A549 (cell line): ENCODE data around the gene MRPS31. TPM values are rescaled to one million over a fixed set of nuclear protein-coding genes. Genes with fewer than 3 reads are reported as not detected.

ENCODE experiments used
- ATAC-seq, 2 experiments: fragments of 200-7000 bp in 1 of 2; fragments of >200 bp in 1 of 2; cut with Nextera tagmentation in 1 of 2; cut with Tn5 transposase in 1 of 2; 3 replicates each; pipeline versions ENCODE4 v1.8.0 to v1.9.1; 2018 to 2020; ENCODE audit warnings: mild to moderate bottlenecking in 1 of 2, moderate library complexity in 1 of 2
- CTCF ChIA-PET: fragments of 300-600 bp; sonication (Branson Sonifier 250); formaldehyde crosslinking; extraction: SDS; loops from one replicate; lab custom pipeline; 2021; ENCODE audit warnings: antibody characterized with exemption, inconsistent platforms; lab: Yijun Ruan, JAX
- POLR2A ChIA-PET: fragments of 350-600 bp; formaldehyde crosslinking; extraction: SDS; loops from one replicate; lab custom pipeline; 2021; ENCODE audit warnings: antibody characterized with exemption, inconsistent platforms; lab: Yijun Ruan, JAX
- DNase-seq, 2 experiments: peaks; one replicate each; pipeline versions ENCODE4 v3.0.0 to v3.0.0-alpha.2; 2011 to 2016; ENCODE audit warnings: low read depth in 1 of 2, low spot score in 1 of 2
- FAIRE-seq: peaks from 2 replicates; lab custom pipeline; 2011; peaks lifted over from hg19 to GRCh38; lab: Jason Lieb, UNC
- H3K27ac ChIP-seq, 2 experiments: fragments of >200 bp; sonication (Bioruptor Twin); formaldehyde crosslinking; 3 replicates each; pipeline ENCODE4 v1.5.1; 2016 to 2017
- H3K4me1 ChIP-seq: fragments of >200 bp; sonication (Bioruptor Twin); formaldehyde crosslinking; 3 replicates; pipeline ENCODE4 v1.6.1; 2016
- H3K4me2 ChIP-seq: fragments of >200 bp; sonication (Bioruptor Twin); formaldehyde crosslinking; 3 replicates; pipeline ENCODE4 v1.6.1; 2016
- H3K4me3 ChIP-seq: fragments of >200 bp; sonication (Bioruptor Twin); formaldehyde crosslinking; 3 replicates; pipeline ENCODE4 v1.5.1; 2016
- H3K9me3 ChIP-seq: fragments of >200 bp; sonication (Bioruptor Twin); formaldehyde crosslinking; 3 replicates; pipeline ENCODE4 v1.6.1; 2016
- CHD4 ChIP-seq: fragments of 200-600 bp; sonication (generic); IDR thresholded peaks from 2 replicates; pipeline ENCODE4 v1.6.1; 2016; ENCODE audit warnings: antibody characterized with exemption, mild to moderate bottlenecking, borderline replicate concordance
- EHF ChIP-seq: fragments of 250-450 bp; sonication (Bioruptor Pico); IDR thresholded peaks from 2 replicates; pipeline ENCODE4 v1.5.0; 2020; ENCODE audit warnings: mild to moderate bottlenecking
- EHMT2 ChIP-seq: fragments of 200-600 bp; sonication (generic); IDR thresholded peaks from 2 replicates; pipeline ENCODE4 v1.6.1; 2016; ENCODE audit warnings: antibody characterized with exemption, low read depth, mild to moderate bottlenecking, moderate library complexity
- FOSB ChIP-seq: fragments of 250-450 bp; sonication (Bioruptor Pico); IDR thresholded peaks from 2 replicates; pipeline ENCODE4 v1.5.0; 2020; ENCODE audit warnings: mild to moderate bottlenecking, moderate library complexity
- FOSL2 ChIP-seq, 2 experiments: fragments of 450-650 bp in 1 of 2; fragments of >200 bp in 1 of 2; sonication (Bioruptor Twin) in 1 of 2; formaldehyde crosslinking; IDR thresholded peaks; 2 replicates each; pipeline versions ENCODE4 v1.5.0 to v1.6.1; 2016 to 2020; ENCODE audit warnings: mild to moderate bottlenecking in 1 of 2, moderate library complexity in 1 of 2
- FOXS1 ChIP-seq: fragments of 250-450 bp; sonication (Bioruptor Pico); IDR thresholded peaks from 2 replicates; pipeline ENCODE4 v1.5.0; 2020; ENCODE audit warnings: mild to moderate bottlenecking, moderate library complexity
- HDAC2 ChIP-seq: fragments of 200-600 bp; sonication (generic); IDR thresholded peaks from 2 replicates; pipeline ENCODE4 v1.6.1; 2016
- HOXA7 ChIP-seq: fragments of 250-450 bp; sonication (Bioruptor Pico); IDR thresholded peaks from 2 replicates; pipeline ENCODE4 v1.5.0; 2020; ENCODE audit warnings: mild to moderate bottlenecking, moderate library complexity
- JUN ChIP-seq, 2 experiments: fragments of >200 bp; sonication (Bioruptor Twin); formaldehyde crosslinking; IDR thresholded peaks; 2 replicates in 1 of 2; 3 replicates in 1 of 2; pipeline ENCODE4 v1.6.1; 2016 to 2017
- KDM1A ChIP-seq: fragments of 200-600 bp; sonication (generic); IDR thresholded peaks from 2 replicates; pipeline ENCODE4 v1.6.1; 2016; ENCODE audit warnings: low read depth, mild to moderate bottlenecking
- MAFK ChIP-seq: fragments of 450-650 bp; IDR thresholded peaks from 2 replicates; pipeline ENCODE4 v1.6.1; 2014; ENCODE audit not compliant: partially characterized antibody
- MAZ ChIP-seq: fragments of 150-350 bp; IDR thresholded peaks from 2 replicates; pipeline ENCODE4 v1.6.1; 2014; ENCODE audit warnings: antibody characterized with exemption, low read depth, low read length, borderline replicate concordance
- MYC ChIP-seq: IDR thresholded peaks from 2 replicates; pipeline ENCODE4 v1.6.1; 2012; ENCODE audit warnings: mild to moderate bottlenecking, inconsistent platforms, low read length, improper control_type of control experiment, borderline replicate concordance
- NFE2L2 ChIP-seq: fragments of 150-350 bp; conservative IDR thresholded peaks from 2 replicates; pipeline ENCODE4 v1.6.1; 2014; ENCODE audit warnings: low read length
- NPAS2 ChIP-seq: fragments of 250-450 bp; sonication (Bioruptor Pico); IDR thresholded peaks from 2 replicates; pipeline ENCODE4 v1.8.0; 2022; ENCODE audit warnings: mild to moderate bottlenecking, moderate library complexity, borderline replicate concordance
- POLR2AphosphoS2 ChIP-seq: conservative IDR thresholded peaks from 2 replicates; pipeline ENCODE4 v1.6.1; 2012; ENCODE audit warnings: low read length, improper control_type of control experiment, inconsistent platforms
- TFCP2L1 ChIP-seq: fragments of 250-450 bp; sonication (Bioruptor Pico); IDR thresholded peaks from 2 replicates; pipeline ENCODE4 v1.5.0; 2021; ENCODE audit warnings: mild to moderate bottlenecking
- WGBS: methylation state at CpG from one replicate; pipeline ENCODE4 v1.1.6; 2017; ENCODE audit errors: missing lambda C conversion rate; 5-methylcytosine and 5-hydroxymethylcytosine counted together
- polyA plus RNA-seq, 4 experiments: library from polyadenylated mRNA; depleted of rRNA in 3 of 4; stranded (reverse); fragments of >200 nt; fragmentation: RNase III in 1 of 4; extraction: RNeasy Plus Mini Kit Qiagen cat#74134 plus additional on column Dnase treatment in 1 of 4; gene quantifications; 2 replicates in 3 of 4; 3 replicates in 1 of 4; pipeline ENCODE4 v1.2.3, GENCODE V29; 2011 to 2017
- TF ChIP-seq, protein P1 (sequence below): IDR thresholded peaks from 2 replicates; pipeline ENCODE4 v1.6.1; 2012
- TF ChIP-seq, protein P2 (sequence below): fragments of >200 bp; sonication (Bioruptor Twin); formaldehyde crosslinking; IDR thresholded peaks from 2 replicates; pipeline ENCODE4 v1.6.1; 2016
- TF ChIP-seq, protein P3 (sequence below): fragments of 150-350 bp; IDR thresholded peaks from 2 replicates; pipeline ENCODE4 v1.6.1; 2014; ENCODE audit warnings: low read depth, mild to moderate bottlenecking, low read length
- TF ChIP-seq, protein P4 (sequence below): fragments of 200-600 bp; sonication (generic); IDR thresholded peaks from 2 replicates; pipeline ENCODE4 v1.6.1; 2016; ENCODE audit warnings: antibody characterized with exemption, mild to moderate bottlenecking, moderate library complexity
- TF ChIP-seq, protein P5 (sequence below): fragments of >200 bp; sonication (Bioruptor Twin); formaldehyde crosslinking; IDR thresholded peaks from 3 replicates; pipeline ENCODE4 v1.5.1; 2016
- TF ChIP-seq, protein P6 (sequence below): fragments of 450-650 bp; IDR thresholded peaks from 2 replicates; pipeline ENCODE4 v1.6.1; 2014; ENCODE audit warnings: antibody characterized with exemption

Gene MRPS31
- polyA plus RNA-seq, 2 of the 4 experiments (the other 2 are of a cell fraction): 14.2 to 30.3 TPM

DNA sequence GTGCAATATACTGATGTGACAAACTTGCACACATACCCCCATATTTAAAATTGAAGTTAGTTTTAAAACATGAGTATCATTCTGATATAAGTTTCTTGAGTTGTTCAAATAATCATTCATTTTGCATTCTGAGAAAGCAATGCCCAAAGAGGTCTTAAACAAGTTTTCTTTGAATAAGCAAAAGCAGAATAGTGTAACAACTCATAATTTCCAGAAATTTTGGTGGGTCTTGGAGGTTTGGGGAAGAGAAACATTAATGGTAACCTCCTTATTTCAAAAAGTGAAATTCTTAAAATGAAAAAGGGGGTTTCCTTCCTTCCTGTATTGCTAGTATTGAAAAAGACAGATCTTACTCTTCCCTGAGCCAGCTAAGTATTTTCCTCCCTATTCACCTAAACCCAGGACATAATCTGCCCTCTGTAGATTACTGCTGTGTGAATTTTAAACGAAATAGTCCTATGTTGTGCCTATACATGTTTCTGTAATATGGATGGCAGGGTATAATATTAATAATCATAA lies 48.9 kb upstream of the MRPS31 start:
- Histone ChIP-seq H3K27ac (no peak overlapping the region), H3K4me3 (no peak overlapping the region), H3K9me3 (peaks cover 5% of the 10 kb centered on the region; the same call in 1 of the 3 replicates), H3K4me1 (no peaks in the 10 kb centered on the region), H3K4me2 (no peak overlapping the region)
- no peak for ATAC-seq
- DNase-seq: no peak
- no peak for FAIRE-seq
- ChIA-PET POLR2A (no interaction called here), CTCF (no interaction called here)
- WGBS: 34% methylated on average over 1 of the region's 1 CpG
- TF ChIP-seq FOSB (CRISPR knock-in tag) (no peak), MAFK (no peak), EHMT2 (no peak), TFCP2L1 (CRISPR knock-in tag) (no peak), MAZ (no peak), FOSL2 (IDR thresholded peaks at IDR 0.05) (no peak), FOSL2 (CRISPR knock-in tag; IDR thresholded peaks at IDR 0.05) (no peak), HDAC2 (no peak), NFE2L2 (no peak), NPAS2 (CRISPR knock-in tag) (no peak), KDM1A (no peak), CHD4 (no peak), POLR2AphosphoS2 (no peak)
- TF ChIP-seq, protein P1, sequence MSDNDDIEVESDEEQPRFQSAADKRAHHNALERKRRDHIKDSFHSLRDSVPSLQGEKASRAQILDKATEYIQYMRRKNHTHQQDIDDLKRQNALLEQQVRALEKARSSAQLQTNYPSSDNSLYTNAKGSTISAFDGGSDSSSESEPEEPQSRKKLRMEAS: no peak
- TF ChIP-seq, protein P2, sequence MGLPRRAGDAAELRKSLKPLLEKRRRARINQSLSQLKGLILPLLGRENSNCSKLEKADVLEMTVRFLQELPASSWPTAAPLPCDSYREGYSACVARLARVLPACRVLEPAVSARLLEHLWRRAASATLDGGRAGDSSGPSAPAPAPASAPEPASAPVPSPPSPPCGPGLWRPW: no peak
- TF ChIP-seq, protein P3, sequence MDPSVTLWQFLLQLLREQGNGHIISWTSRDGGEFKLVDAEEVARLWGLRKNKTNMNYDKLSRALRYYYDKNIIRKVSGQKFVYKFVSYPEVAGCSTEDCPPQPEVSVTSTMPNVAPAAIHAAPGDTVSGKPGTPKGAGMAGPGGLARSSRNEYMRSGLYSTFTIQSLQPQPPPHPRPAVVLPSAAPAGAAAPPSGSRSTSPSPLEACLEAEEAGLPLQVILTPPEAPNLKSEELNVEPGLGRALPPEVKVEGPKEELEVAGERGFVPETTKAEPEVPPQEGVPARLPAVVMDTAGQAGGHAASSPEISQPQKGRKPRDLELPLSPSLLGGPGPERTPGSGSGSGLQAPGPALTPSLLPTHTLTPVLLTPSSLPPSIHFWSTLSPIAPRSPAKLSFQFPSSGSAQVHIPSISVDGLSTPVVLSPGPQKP: no peak
- TF ChIP-seq, protein P4, sequence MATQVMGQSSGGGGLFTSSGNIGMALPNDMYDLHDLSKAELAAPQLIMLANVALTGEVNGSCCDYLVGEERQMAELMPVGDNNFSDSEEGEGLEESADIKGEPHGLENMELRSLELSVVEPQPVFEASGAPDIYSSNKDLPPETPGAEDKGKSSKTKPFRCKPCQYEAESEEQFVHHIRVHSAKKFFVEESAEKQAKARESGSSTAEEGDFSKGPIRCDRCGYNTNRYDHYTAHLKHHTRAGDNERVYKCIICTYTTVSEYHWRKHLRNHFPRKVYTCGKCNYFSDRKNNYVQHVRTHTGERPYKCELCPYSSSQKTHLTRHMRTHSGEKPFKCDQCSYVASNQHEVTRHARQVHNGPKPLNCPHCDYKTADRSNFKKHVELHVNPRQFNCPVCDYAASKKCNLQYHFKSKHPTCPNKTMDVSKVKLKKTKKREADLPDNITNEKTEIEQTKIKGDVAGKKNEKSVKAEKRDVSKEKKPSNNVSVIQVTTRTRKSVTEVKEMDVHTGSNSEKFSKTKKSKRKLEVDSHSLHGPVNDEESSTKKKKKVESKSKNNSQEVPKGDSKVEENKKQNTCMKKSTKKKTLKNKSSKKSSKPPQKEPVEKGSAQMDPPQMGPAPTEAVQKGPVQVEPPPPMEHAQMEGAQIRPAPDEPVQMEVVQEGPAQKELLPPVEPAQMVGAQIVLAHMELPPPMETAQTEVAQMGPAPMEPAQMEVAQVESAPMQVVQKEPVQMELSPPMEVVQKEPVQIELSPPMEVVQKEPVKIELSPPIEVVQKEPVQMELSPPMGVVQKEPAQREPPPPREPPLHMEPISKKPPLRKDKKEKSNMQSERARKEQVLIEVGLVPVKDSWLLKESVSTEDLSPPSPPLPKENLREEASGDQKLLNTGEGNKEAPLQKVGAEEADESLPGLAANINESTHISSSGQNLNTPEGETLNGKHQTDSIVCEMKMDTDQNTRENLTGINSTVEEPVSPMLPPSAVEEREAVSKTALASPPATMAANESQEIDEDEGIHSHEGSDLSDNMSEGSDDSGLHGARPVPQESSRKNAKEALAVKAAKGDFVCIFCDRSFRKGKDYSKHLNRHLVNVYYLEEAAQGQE: no peak

DNA sequence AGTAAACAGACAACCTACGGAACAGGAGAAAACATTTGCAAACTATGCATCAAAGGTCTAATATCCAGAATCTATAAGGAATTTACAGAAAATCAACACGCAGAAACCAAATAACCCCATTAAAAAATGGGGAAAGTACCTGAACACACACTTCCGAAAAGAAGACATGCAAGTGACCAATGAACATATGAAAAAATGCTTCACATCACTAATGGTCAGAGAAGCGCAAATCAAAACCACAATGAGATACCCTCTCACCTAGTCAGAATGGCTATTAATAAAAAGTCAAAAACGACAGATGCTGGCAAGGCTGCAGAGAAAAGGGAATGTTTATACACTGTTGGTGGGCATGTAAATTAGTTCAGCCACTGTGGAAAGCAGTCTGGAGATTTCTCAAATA lies 47.9 kb upstream of the MRPS31 start:
- Histone ChIP-seq H3K27ac (no peak overlapping the region), H3K4me1 (no peaks in the 10 kb centered on the region), H3K9me3 (peaks cover 11% of the 10 kb centered on the region; the same call in 2 of the 3 replicates), H3K4me3 (no peak overlapping the region), H3K4me2 (no peak overlapping the region)
- WGBS: 83% methylated on average over 5 of the region's 5 CpGs
- no peak for TF ChIP-seq HOXA7 (CRISPR knock-in tag)
- TF ChIP-seq MYC: no peak
- no peak for TF ChIP-seq FOXS1 (CRISPR knock-in tag)
- POLR2A ChIA-PET: no interaction called here
- no peak for DNase-seq
- no peak for ATAC-seq
- no peak for FAIRE-seq
- CTCF ChIA-PET: no interaction called here

DNA sequence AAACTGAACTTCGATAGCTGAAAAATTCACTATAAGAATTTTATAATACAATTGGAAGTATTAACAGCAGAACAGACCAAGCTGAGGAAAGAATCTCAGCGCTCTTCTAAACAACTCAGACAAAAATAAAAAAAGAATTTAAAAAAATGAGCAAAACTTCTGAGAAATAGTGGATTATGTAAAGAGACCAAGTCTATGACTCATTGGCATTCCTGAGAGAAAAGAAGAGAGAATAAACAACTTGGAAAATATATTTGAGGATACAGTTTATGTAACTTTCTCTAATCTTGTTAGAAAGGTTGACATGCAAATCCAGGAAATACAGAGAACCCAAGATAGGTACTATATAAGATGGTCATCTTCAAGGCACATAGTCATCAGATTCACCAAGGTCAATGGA lies 43.8 kb upstream of the MRPS31 start:
- ATAC-seq (no peak), DNase-seq (no peak), FAIRE-seq (no peak)
- H3K4me1 ChIP-seq: no peaks in the 10 kb centered on the region
- no peak for TF ChIP-seq JUN (IDR thresholded peaks at IDR 0.05)
- TF ChIP-seq, protein P5, sequence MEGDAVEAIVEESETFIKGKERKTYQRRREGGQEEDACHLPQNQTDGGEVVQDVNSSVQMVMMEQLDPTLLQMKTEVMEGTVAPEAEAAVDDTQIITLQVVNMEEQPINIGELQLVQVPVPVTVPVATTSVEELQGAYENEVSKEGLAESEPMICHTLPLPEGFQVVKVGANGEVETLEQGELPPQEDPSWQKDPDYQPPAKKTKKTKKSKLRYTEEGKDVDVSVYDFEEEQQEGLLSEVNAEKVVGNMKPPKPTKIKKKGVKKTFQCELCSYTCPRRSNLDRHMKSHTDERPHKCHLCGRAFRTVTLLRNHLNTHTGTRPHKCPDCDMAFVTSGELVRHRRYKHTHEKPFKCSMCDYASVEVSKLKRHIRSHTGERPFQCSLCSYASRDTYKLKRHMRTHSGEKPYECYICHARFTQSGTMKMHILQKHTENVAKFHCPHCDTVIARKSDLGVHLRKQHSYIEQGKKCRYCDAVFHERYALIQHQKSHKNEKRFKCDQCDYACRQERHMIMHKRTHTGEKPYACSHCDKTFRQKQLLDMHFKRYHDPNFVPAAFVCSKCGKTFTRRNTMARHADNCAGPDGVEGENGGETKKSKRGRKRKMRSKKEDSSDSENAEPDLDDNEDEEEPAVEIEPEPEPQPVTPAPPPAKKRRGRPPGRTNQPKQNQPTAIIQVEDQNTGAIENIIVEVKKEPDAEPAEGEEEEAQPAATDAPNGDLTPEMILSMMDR: no peak
- TF ChIP-seq EHF (CRISPR knock-in tag): no peak
- TF ChIP-seq, protein P6, sequence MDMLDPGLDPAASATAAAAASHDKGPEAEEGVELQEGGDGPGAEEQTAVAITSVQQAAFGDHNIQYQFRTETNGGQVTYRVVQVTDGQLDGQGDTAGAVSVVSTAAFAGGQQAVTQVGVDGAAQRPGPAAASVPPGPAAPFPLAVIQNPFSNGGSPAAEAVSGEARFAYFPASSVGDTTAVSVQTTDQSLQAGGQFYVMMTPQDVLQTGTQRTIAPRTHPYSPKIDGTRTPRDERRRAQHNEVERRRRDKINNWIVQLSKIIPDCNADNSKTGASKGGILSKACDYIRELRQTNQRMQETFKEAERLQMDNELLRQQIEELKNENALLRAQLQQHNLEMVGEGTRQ: no peak
- no peak overlapping the region for H3K4me2 ChIP-seq
- 88% methylated on average over 2 of the region's 2 CpGs for WGBS
- peaks cover 11% of the 10 kb centered on the region for H3K9me3 ChIP-seq
- H3K27ac ChIP-seq: no peak overlapping the region
- ChIA-PET CTCF (interaction anchor here (0.6 kb wide), 1 partner anchor 1661 kb away, joined by 3 read pairs; no protein-coding TSS in a partner anchor), POLR2A (no interaction called here)
- H3K4me3 ChIP-seq: no peak overlapping the region
